Mesendoderm (in vitro differentiated cells): ENCODE results near the gene C11orf87.

Experiments used
- DNase-seq: peaks from one replicate; pipeline ENCODE4 v3.0.0; 2013
- H2AK5ac ChIP-seq: 2 replicates; pipeline ENCODE4 v1.6.1; 2013; ENCODE audit warnings: low read length, inconsistent platforms
- H2BK120ac ChIP-seq: 2 replicates; pipeline ENCODE4 v1.6.1; 2013; ENCODE audit warnings: low read depth, mild to moderate bottlenecking, low read length, moderate library complexity, mixed read lengths
- H2BK15ac ChIP-seq: replicated peaks from 2 replicates; pipeline ENCODE4 v1.6.1; 2013; ENCODE audit warnings: low read depth, mild to moderate bottlenecking, moderate library complexity
- H2BK5ac ChIP-seq: 2 replicates; pipeline ENCODE4 v1.6.1; 2013; ENCODE audit warnings: low read length, inconsistent platforms
- H3K18ac ChIP-seq: 2 replicates; pipeline ENCODE4 v1.6.1; 2013; ENCODE audit warnings: mild to moderate bottlenecking, low read length, mixed read lengths
- H3K23ac ChIP-seq: one replicate; pipeline ENCODE4 v1.6.1; 2013; ENCODE audit warnings: low read length
- H3K27ac ChIP-seq: 2 replicates; pipeline ENCODE4 v1.5.1; 2013; ENCODE audit warnings: low read depth, mild to moderate bottlenecking, inconsistent platforms, low read length, moderate library complexity
- H3K27me3 ChIP-seq: 2 replicates; pipeline ENCODE4 v1.6.1; 2013; ENCODE audit warnings: low read length, control low read depth, mild to moderate bottlenecking, inconsistent platforms; ENCODE audit not compliant: insufficient read depth, poor library complexity
- H3K36me3 ChIP-seq: 2 replicates; pipeline ENCODE4 v1.6.1; 2013; ENCODE audit warnings: low read length, inconsistent platforms; ENCODE audit not compliant: control insufficient read depth, insufficient read depth
- H3K4ac ChIP-seq: one replicate; pipeline ENCODE4 v1.6.1; 2013; ENCODE audit warnings: low read depth, mild to moderate bottlenecking, low read length, moderate library complexity
- H3K4me1 ChIP-seq: 2 replicates; pipeline ENCODE4 v1.6.1; 2013; ENCODE audit warnings: low read depth, low read length, inconsistent platforms; ENCODE audit not compliant: control insufficient read depth
- H3K4me2 ChIP-seq: 2 replicates; pipeline ENCODE4 v1.6.1; 2013; ENCODE audit warnings: low read length
- H3K4me3 ChIP-seq: 2 replicates; pipeline ENCODE4 v1.5.1; 2013; ENCODE audit warnings: mild to moderate bottlenecking, low read length
- H3K56ac ChIP-seq: one replicate; pipeline ENCODE4 v1.6.1; 2013; ENCODE audit warnings: low read length
- H3K79me1 ChIP-seq: 2 replicates; pipeline ENCODE4 v1.6.1; 2013; ENCODE audit warnings: low read length, inconsistent platforms
- H3K79me2 ChIP-seq: 2 replicates; pipeline ENCODE4 v1.6.1; 2013; ENCODE audit warnings: mild to moderate bottlenecking, low read length; ENCODE audit not compliant: control insufficient read depth, insufficient read depth
- H3K9ac ChIP-seq: 2 replicates; pipeline ENCODE4 v1.6.1; 2013; ENCODE audit warnings: low read length, inconsistent platforms
- H4K5ac ChIP-seq: one replicate; pipeline ENCODE4 v1.6.1; 2013; ENCODE audit warnings: low read length
- H4K8ac ChIP-seq: one replicate; pipeline ENCODE4 v1.6.1; 2013; ENCODE audit warnings: low read depth, mild to moderate bottlenecking, control low read depth, low read length, moderate library complexity
- WGBS: extraction: QIAGEN DNeasy Blood & Tissue Kit; methylation state at CpG from one replicate; pipeline ENCODE4 v1.1.7; 2013; ENCODE audit warnings: low lambda C conversion rate, missing lambda C conversion rate; ENCODE audit not compliant: insufficient coverage; ENCODE audit errors: extremely low coverage; 5-methylcytosine and 5-hydroxymethylcytosine counted together

The C11orf87 gene

DNA sequence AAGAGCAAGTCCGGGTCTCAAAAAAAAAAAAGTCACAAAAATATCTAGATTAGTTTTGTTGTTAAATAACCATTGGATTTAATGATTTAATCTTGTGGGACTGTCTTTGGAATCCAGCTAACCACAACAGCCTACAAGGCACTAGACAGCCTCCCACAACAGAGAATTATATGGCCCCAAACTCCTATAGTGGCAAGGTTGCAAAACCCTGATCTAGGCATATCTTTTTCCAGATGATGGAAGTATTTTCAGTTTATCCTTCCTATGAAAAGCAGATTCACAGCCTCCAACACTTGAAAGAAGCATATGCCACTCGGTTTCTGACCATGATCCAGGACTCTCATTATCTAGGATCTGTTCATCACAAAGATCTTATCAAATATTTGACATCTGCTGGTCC is 5.4 kb upstream of the C11orf87 start:
- Histone ChIP-seq H3K27me3 (no peaks in the 10 kb centered on the region), H3K4me2 (no peak overlapping the region), H3K79me1 (no peaks in the 10 kb centered on the region), H3K27ac (no peak overlapping the region), H3K4ac (no peak overlapping the region), H3K4me3 (no peak overlapping the region), H2BK15ac (no peak overlapping the region), H3K23ac (no peak overlapping the region), H3K18ac (no peak overlapping the region), H2BK5ac (no peak overlapping the region), H4K5ac (no peak overlapping the region), H3K79me2 (no peaks in the 10 kb centered on the region), H3K36me3 (no peaks in the 10 kb centered on the region), H3K4me1 (no peaks in the 10 kb centered on the region), H2BK120ac (no peak overlapping the region), H3K9ac (no peak overlapping the region), H4K8ac (no peak overlapping the region), H2AK5ac (no peak overlapping the region), H3K56ac (no peak overlapping the region)
- DNase-seq = no peak
- WGBS = no CpG with 5 or more reads among the region's 2 CpGs

DNA sequence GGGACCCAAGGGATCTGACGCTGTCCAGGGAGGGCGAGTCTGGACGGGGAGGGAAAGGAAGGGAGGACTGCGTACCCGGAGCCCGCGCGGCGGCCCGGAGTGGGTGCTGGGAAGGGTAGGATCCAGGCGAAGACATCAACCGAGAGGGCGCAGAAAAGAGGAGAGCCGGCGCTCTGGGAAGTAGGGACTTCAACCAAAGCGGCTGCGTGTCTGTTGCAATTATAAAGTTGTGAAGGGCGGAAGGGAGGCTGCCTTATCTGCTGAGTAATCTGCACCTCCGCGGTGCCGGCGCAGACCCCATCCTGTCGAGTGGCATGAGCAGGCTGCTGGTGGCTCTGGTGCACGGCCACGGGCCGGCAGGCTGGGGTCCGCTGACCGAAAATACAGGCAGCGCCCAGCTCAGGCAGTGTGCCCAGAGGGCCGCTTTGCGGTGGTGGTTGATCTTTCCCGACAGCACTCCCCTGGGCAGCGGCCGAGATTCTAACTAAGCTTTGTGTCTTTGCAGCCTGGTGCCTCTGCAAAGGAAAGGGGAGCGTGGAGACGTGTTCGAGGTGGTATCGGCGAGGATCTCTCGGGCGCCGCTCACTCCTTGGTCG is 978 bp downstream of the C11orf87 start:
- no peak overlapping the region for H3K4ac ChIP-seq
- peaks cover 14% of the 10 kb centered on the region for H3K27me3 ChIP-seq
- H3K23ac ChIP-seq = peak overlapping the region; percentile 60
- H3K4me1 ChIP-seq = peaks cover 2% of the 10 kb centered on the region
- H3K9ac ChIP-seq = peak overlapping the region; percentile 29
- no peak overlapping the region for H4K5ac ChIP-seq
- peak overlapping the region; percentile 59 for H3K56ac ChIP-seq
- H3K27ac ChIP-seq = no peak overlapping the region
- H3K36me3 ChIP-seq = no peaks in the 10 kb centered on the region
- H2BK120ac ChIP-seq = no peak overlapping the region
- peak overlapping the region; percentile 75 for H3K4me2 ChIP-seq
- DNase-seq = peak; percentile 40
- no peaks in the 10 kb centered on the region for H3K79me1 ChIP-seq
- H2AK5ac ChIP-seq = no peak overlapping the region
- H3K79me2 ChIP-seq = no peaks in the 10 kb centered on the region
- H2BK5ac ChIP-seq = no peak overlapping the region
- H3K4me3 ChIP-seq = peak overlapping the region; percentile 21
- H4K8ac ChIP-seq = no peak overlapping the region
- H3K18ac ChIP-seq = no peak overlapping the region
- H2BK15ac ChIP-seq = no peak overlapping the region
- WGBS = no CpG with 5 or more reads among the region's 43 CpGs

DNA sequence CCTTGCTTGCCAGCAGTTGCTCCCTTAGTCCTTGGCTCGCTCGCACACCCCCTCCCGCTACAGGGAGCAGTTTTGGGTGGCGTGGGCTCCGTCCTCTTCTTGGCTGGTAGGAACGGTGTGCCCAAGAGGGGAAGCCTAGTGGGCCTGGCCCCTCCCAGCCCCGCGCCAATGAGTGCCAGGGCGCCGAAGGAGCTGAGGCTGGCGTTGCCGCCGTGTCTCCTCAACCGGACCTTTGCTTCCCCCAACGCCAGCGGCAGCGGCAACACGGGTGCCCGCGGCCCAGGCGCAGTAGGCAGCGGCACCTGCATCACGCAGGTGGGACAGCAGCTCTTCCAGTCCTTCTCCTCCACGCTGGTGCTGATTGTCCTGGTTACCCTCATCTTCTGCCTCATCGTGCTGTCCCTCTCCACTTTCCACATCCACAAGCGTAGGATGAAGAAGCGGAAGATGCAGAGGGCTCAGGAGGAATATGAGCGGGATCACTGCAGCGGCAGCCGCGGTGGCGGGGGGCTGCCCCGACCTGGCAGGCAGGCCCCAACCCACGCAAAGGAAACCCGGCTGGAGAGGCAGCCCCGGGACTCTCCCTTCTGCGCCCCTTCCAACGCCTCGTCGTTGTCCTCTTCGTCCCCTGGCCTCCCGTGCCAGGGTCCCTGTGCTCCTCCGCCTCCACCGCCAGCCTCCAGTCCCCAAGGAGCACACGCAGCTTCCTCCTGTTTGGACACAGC is 1.6 kb downstream of the C11orf87 start:
- Histone ChIP-seq H3K18ac (no peak overlapping the region), H3K4me3 (peak overlapping the region; percentile 8), H2AK5ac (no peak overlapping the region), H4K5ac (no peak overlapping the region), H3K56ac (no peak overlapping the region), H3K4ac (no peak overlapping the region), H3K23ac (peak overlapping the region; percentile 60), H3K79me2 (no peaks in the 10 kb centered on the region), H2BK15ac (no peak overlapping the region), H2BK120ac (no peak overlapping the region), H3K27ac (no peak overlapping the region), H4K8ac (no peak overlapping the region), H3K4me1 (peaks cover 2% of the 10 kb centered on the region), H2BK5ac (no peak overlapping the region), H3K4me2 (peak overlapping the region; percentile 75), H3K79me1 (no peaks in the 10 kb centered on the region), H3K36me3 (no peaks in the 10 kb centered on the region), H3K27me3 (peaks cover 14% of the 10 kb centered on the region), H3K9ac (peak overlapping the region; percentile 23)
- no CpG with 5 or more reads among the region's 45 CpGs for WGBS
- DNase-seq = peak; percentile 19

DNA sequence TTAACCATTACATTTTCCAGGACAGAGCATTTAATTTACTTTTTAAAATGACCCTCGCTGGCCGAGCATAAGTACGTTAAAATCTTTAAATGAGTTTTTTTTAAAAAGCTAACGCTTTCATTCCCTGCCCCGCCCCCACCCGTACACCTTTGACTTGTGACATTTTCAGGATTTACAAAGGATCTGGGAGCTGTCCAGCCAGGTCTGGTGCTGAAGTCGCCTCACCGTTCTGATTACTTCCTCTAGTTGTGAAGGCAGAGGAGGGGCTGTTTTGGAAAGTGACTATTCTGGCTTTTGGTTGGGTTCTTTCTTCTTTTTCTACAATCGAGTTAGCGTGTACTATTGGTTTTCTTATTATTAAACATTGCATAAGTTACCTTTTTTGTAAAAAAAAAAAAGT is 2.9 kb downstream of the C11orf87 start:
- Histone ChIP-seq H4K5ac (no peak overlapping the region), H3K23ac (no peak overlapping the region), H2BK5ac (no peak overlapping the region), H4K8ac (no peak overlapping the region), H3K79me1 (no peaks in the 10 kb centered on the region), H3K79me2 (no peaks in the 10 kb centered on the region), H3K4me3 (no peak overlapping the region), H3K36me3 (no peaks in the 10 kb centered on the region), H3K4me2 (no peak overlapping the region), H3K4ac (no peak overlapping the region), H2BK120ac (no peak overlapping the region), H3K9ac (no peak overlapping the region), H3K4me1 (peaks cover 2% of the 10 kb centered on the region), H3K27ac (no peak overlapping the region), H3K27me3 (peaks cover 14% of the 10 kb centered on the region), H2AK5ac (no peak overlapping the region), H2BK15ac (no peak overlapping the region), H3K18ac (no peak overlapping the region), H3K56ac (no peak overlapping the region)
- DNase-seq = peak; percentile 77
- no CpG with 5 or more reads among the region's 10 CpGs for WGBS

DNA sequence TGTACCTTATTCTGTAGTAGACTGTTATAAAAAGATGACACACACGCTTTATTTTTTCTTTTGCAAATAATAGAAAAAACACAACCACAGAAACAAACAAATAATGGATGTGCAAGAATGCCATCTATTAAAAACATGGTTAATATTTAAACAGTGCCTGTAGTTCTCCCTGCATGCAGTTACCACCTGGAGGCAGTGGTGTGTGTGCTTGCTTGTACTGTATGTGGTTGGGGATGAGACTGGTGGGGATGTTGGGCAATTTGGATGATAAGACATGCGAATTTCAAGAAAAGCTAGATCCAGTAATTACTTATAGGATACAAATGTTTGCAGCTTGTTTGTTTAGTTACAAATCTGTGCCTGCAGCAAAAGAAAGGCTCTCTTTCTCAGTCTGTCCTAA is 3.6 kb downstream of the C11orf87 start:
- Histone ChIP-seq H3K27me3 (peaks cover 14% of the 10 kb centered on the region), H2AK5ac (no peak overlapping the region), H3K23ac (no peak overlapping the region), H4K8ac (no peak overlapping the region), H3K4ac (no peak overlapping the region), H3K4me1 (peaks cover 2% of the 10 kb centered on the region), H3K9ac (no peak overlapping the region), H3K4me3 (no peak overlapping the region), H4K5ac (no peak overlapping the region), H3K36me3 (no peaks in the 10 kb centered on the region), H3K56ac (no peak overlapping the region), H3K79me2 (no peaks in the 10 kb centered on the region), H3K79me1 (no peaks in the 10 kb centered on the region), H2BK5ac (no peak overlapping the region), H3K27ac (no peak overlapping the region), H3K18ac (no peak overlapping the region), H3K4me2 (no peak overlapping the region), H2BK120ac (no peak overlapping the region), H2BK15ac (no peak overlapping the region)
- no CpG with 5 or more reads among the region's 2 CpGs for WGBS
- no peak for DNase-seq
